ENCODE measurements around the gene RNASEH2A. TPM values are rescaled to one million over a fixed set of nuclear protein-coding genes. Genes with fewer than 3 reads are reported as not detected.

The RNASEH2A gene
- total RNA-seq, 1 donor from 2014 or later = 9.9 TPM

- peaks cover 43% of the 10 kb centered on the region for H3K4me1 Mint-ChIP-seq (ENCODE audit: low read depth)
- no peak for DNase-seq (ENCODE audit: low spot score)
- H3K36me3 Mint-ChIP-seq (ENCODE audit: low read depth) = no peaks in the 10 kb centered on the region
These were observed 28.1 kb upstream of the RNASEH2A start for GRCh38 chr19:12778017-12778904.

GRCh38 chr19:12778905-12779161 is 27.6 kb upstream of the RNASEH2A start:
- no peak for TF ChIP-seq CTCF (IDR thresholded peaks at IDR 0.05)
- Mint-ChIP-seq H3K4me3 (ENCODE audit: unreplicated experiment) (peak overlapping the region; percentile 87), H3K4me1 (ENCODE audit: low read depth) (peaks cover 38% of the 10 kb centered on the region), H3K36me3 (ENCODE audit: low read depth) (no peaks in the 10 kb centered on the region), H3K27me3 (ENCODE audit: low read depth) (no peaks in the 10 kb centered on the region), H3K27ac (ENCODE audit: unreplicated experiment) (peak overlapping the region; percentile 98), H3K9me3 (ENCODE audit: low read depth) (no peaks in the 10 kb centered on the region)
- no peak for DNase-seq (ENCODE audit: low spot score)

More at GRCh38 chr19:12778017-12778904, 28.1 kb upstream of the RNASEH2A start:
- Mint-ChIP-seq H3K27ac (ENCODE audit: unreplicated experiment) (peak overlapping the region; percentile 98), H3K27me3 (ENCODE audit: low read depth) (no peaks in the 10 kb centered on the region), H3K9me3 (ENCODE audit: low read depth) (no peaks in the 10 kb centered on the region), H3K4me3 (ENCODE audit: unreplicated experiment) (peak overlapping the region; percentile 87)
- TF ChIP-seq CTCF (IDR thresholded peaks at IDR 0.05) = no peak

GRCh38 chr19:12779162-12779993 is 27.0 kb upstream of the RNASEH2A start:
- Mint-ChIP-seq H3K4me1 (ENCODE audit: low read depth) (peaks cover 37% of the 10 kb centered on the region), H3K27ac (ENCODE audit: unreplicated experiment) (peak overlapping the region; percentile 98), H3K27me3 (ENCODE audit: low read depth) (no peaks in the 10 kb centered on the region), H3K9me3 (ENCODE audit: low read depth) (no peaks in the 10 kb centered on the region), H3K4me3 (ENCODE audit: unreplicated experiment) (peak overlapping the region; percentile 87), H3K36me3 (ENCODE audit: low read depth) (no peaks in the 10 kb centered on the region)
- TF ChIP-seq CTCF (IDR thresholded peaks at IDR 0.05) = peak; percentile 38
- no peak for DNase-seq (ENCODE audit: low spot score)

- no peak for TF ChIP-seq CTCF (IDR thresholded peaks at IDR 0.05)
- Mint-ChIP-seq H3K27me3 (ENCODE audit: low read depth) (no peaks in the 10 kb centered on the region), H3K4me1 (ENCODE audit: low read depth) (peaks cover 41% of the 10 kb centered on the region), H3K4me3 (ENCODE audit: unreplicated experiment) (peak overlapping the region; percentile 67), H3K9me3 (ENCODE audit: low read depth) (no peaks in the 10 kb centered on the region), H3K27ac (ENCODE audit: unreplicated experiment) (peak overlapping the region; percentile 96), H3K36me3 (ENCODE audit: low read depth) (no peaks in the 10 kb centered on the region)
- DNase-seq (ENCODE audit: low spot score) = no peak
These were observed 24.3 kb upstream of the RNASEH2A start for GRCh38 chr19:12782174-12782423.

- Mint-ChIP-seq H3K27me3 (ENCODE audit: low read depth) (no peaks in the 10 kb centered on the region), H3K27ac (ENCODE audit: unreplicated experiment) (peak overlapping the region; percentile 96), H3K4me1 (ENCODE audit: low read depth) (peaks cover 41% of the 10 kb centered on the region), H3K4me3 (ENCODE audit: unreplicated experiment) (peak overlapping the region; percentile 67), H3K36me3 (ENCODE audit: low read depth) (no peaks in the 10 kb centered on the region), H3K9me3 (ENCODE audit: low read depth) (no peaks in the 10 kb centered on the region)
- peak; percentile 43 for TF ChIP-seq CTCF (IDR thresholded peaks at IDR 0.05)
- DNase-seq (ENCODE audit: low spot score) = no peak
These were observed 23.7 kb upstream of the RNASEH2A start for GRCh38 chr19:12782424-12783290.

All from chondrocyte (in vitro differentiated cells).